Osteoblast (primary cell): ENCODE measurements around the gene TEKT2. TPM values are rescaled to one million over a fixed set of nuclear protein-coding genes. Genes with fewer than 3 reads are reported as not detected.

Experiments
- DNase-seq: peaks from one replicate; pipeline ENCODE4 v3.0.0; 2011; ENCODE audit warnings: low spot score, mixed read lengths; ENCODE audit not compliant: insufficient read length; ENCODE audit errors: missing footprints
- H2AFZ ChIP-seq: 2 replicates; pipeline ENCODE4 v1.6.0; 2011; ENCODE audit warnings: mild to moderate bottlenecking, low read length
- H3K27ac ChIP-seq: 2 replicates; pipeline ENCODE4 v1.5.1; 2011; ENCODE audit warnings: mild to moderate bottlenecking, low read depth, low read length, moderate library complexity
- H3K27me3 ChIP-seq: 2 replicates; pipeline ENCODE4 v1.6.0; 2012; ENCODE audit warnings: mild to moderate bottlenecking, control low read depth, inconsistent platforms, low read length, moderate library complexity; ENCODE audit not compliant: insufficient read depth
- H3K36me3 ChIP-seq: 2 replicates; pipeline ENCODE4 v1.5.1; 2011; ENCODE audit warnings: mild to moderate bottlenecking, low read length, control low read depth, moderate library complexity; ENCODE audit not compliant: insufficient read depth
- H3K4me1 ChIP-seq: 2 replicates; pipeline ENCODE4 v1.5.1; 2011; ENCODE audit warnings: mild to moderate bottlenecking, low read length, control low read depth, moderate library complexity; ENCODE audit not compliant: insufficient read depth
- H3K4me2 ChIP-seq: 2 replicates; pipeline ENCODE4 v1.6.0; 2011; ENCODE audit warnings: mild to moderate bottlenecking, low read length; ENCODE audit not compliant: insufficient read depth
- H3K4me3 ChIP-seq: fragments of 200-600 bp; sonication (generic); 3 replicates; pipeline ENCODE4 v1.5.1; 2012; ENCODE audit warnings: mild to moderate bottlenecking, low read length, inconsistent platforms; ENCODE audit not compliant: insufficient read depth
- H3K79me2 ChIP-seq: 2 replicates; pipeline ENCODE4 v1.6.0; 2012; ENCODE audit warnings: mild to moderate bottlenecking, low read length, control low read depth, inconsistent platforms; ENCODE audit not compliant: insufficient read depth
- H3K9me3 ChIP-seq: 2 replicates; pipeline ENCODE4 v1.5.1; 2011; ENCODE audit warnings: low read depth, low read length, control low read depth
- H4K20me1 ChIP-seq: 2 replicates; pipeline ENCODE4 v1.6.0; 2012; ENCODE audit warnings: mild to moderate bottlenecking, low read length, control low read depth; ENCODE audit not compliant: insufficient read depth
- CTCF ChIP-seq: IDR thresholded peaks from 2 replicates; pipeline ENCODE4 v1.5.1; 2011; ENCODE audit warnings: mild to moderate bottlenecking, low read depth, low read length, moderate library complexity; ENCODE audit errors: extremely low read depth
- total RNA-seq: library from RNA; depleted of rRNA; stranded (reverse); fragments of >200 nt; gene quantifications from 2 replicates; pipeline ENCODE4 v1.2.3, GENCODE V29; 2012

The TEKT2 gene
- total RNA-seq, 1 donor = not detected

- peak within 1 kb of the TSS; percentile 53 for H3K4me2 ChIP-seq
- H2AFZ ChIP-seq = peak within 1 kb of the TSS; percentile 5
- H3K27me3 ChIP-seq = peaks cover 12% of the 10 kb centered on the region
- no peak within 1 kb of the TSS for H3K27ac ChIP-seq
- H3K36me3 ChIP-seq = no peaks in the 10 kb centered on the region
- H3K4me3 ChIP-seq = peak within 1 kb of the TSS; percentile 56
- TF ChIP-seq CTCF = no peak
- H3K79me2 ChIP-seq = no peaks in the 10 kb centered on the region
- no peaks in the 10 kb centered on the region for H3K9me3 ChIP-seq
- DNase-seq = peak; percentile 90
- peaks cover 21% of the 10 kb centered on the region for H3K4me1 ChIP-seq
- no peaks in the 10 kb centered on the region for H4K20me1 ChIP-seq
These were observed 41.5 kb downstream of the TEKT2 start, which contains the start of gene COL8A2 for GRCh38 chr1:36125129-36125991. Gene COL8A2 (minus strand): TSS chr1:36125222. CDS start chr1:36100242, 24,980 bp downstream.

GRCh38 chr1:36126005-36126716 is 42.3 kb downstream of the TEKT2 start:
- H3K27me3 ChIP-seq = peaks cover 12% of the 10 kb centered on the region
- no peak overlapping the region for H3K27ac ChIP-seq
- TF ChIP-seq CTCF = no peak
- H3K36me3 ChIP-seq = no peaks in the 10 kb centered on the region
- H3K4me1 ChIP-seq = peaks cover 21% of the 10 kb centered on the region
- DNase-seq = peak; percentile 68
- H3K4me3 ChIP-seq = no peak overlapping the region
- H3K4me2 ChIP-seq = no peak overlapping the region
- no peaks in the 10 kb centered on the region for H3K79me2 ChIP-seq
- no peaks in the 10 kb centered on the region for H3K9me3 ChIP-seq
- H2AFZ ChIP-seq = no peak overlapping the region
- no peaks in the 10 kb centered on the region for H4K20me1 ChIP-seq

GRCh38 chr1:36126797-36127500 is 43.1 kb downstream of the TEKT2 start:
- Histone ChIP-seq H3K9me3 (no peaks in the 10 kb centered on the region), H3K4me2 (no peak overlapping the region), H3K4me3 (no peak overlapping the region), H3K27me3 (peaks cover 12% of the 10 kb centered on the region), H3K79me2 (no peaks in the 10 kb centered on the region), H3K4me1 (peaks cover 21% of the 10 kb centered on the region), H3K36me3 (no peaks in the 10 kb centered on the region), H4K20me1 (no peaks in the 10 kb centered on the region), H3K27ac (no peak overlapping the region), H2AFZ (no peak overlapping the region)
- TF ChIP-seq CTCF = no peak
- DNase-seq = peak; percentile 85
